ENCODE measurements around the gene CHKA.

Gene CHKA

DNA sequence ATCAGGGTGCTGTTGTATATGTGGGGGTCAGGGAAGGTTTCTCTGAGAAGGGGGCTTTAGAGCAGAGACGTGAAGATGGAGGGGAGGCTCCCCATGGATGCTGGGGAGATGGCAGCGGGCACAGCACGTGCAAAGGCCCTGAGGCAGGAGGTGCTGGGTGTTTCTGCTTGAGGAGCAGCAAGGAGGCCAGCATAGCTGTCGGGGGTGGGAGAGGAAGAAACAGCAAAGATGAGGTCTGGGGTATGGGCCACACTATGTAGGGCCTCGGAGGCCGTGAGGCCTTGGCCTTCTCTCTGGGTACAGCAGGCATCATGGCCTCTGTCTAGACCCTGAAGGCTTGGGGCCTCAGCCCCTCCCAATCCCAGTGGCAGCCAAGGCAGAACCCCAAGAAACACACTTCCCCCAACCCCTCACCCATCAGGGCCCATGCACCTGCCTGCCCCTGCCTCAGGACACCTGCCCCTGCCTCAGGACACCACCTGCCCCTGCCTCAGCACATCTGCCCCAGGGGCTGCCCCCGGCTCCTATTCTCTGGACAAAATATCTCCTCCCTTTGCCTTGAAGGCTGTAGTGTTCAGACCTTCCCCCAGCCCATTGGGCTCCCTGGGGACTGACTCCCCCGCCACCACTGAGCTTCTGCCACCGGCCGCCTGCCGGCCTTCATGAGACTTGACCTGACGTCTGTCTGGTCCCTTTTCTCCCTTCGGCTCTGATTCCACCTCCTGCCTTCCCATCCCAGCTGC, 104.9 kb downstream of the CHKA start:
- Histone ChIP-seq H3K9ac (ENCODE audit: low read depth in 1 of 2, low read length in 2 of 2) (peak overlapping the region in 1 of 2 donors; percentile 10), H3K9me3 (ENCODE audit: control insufficient read depth in 2 of 2, low read length in 2 of 2) (no peaks in the 10 kb centered on the region), H3K4me3 (ENCODE audit: low read length in 2 of 2) (no peak overlapping the region), H3K27ac (ENCODE audit: low read depth in 2 of 2, low read length in 2 of 2) (no peak overlapping the region), H3K27me3 (ENCODE audit: control insufficient read depth in 2 of 2, insufficient read depth in 2 of 2, low read length in 2 of 2) (no peaks in the 10 kb centered on the region), H3K36me3 (ENCODE audit: control insufficient read depth in 2 of 2, insufficient read depth in 2 of 2, low read length in 2 of 2) (no peaks in the 10 kb centered on the region), H3K4me1 (ENCODE audit: control insufficient read depth in 2 of 2, insufficient read depth in 2 of 2, low read length in 2 of 2) (peaks cover 13 to 33% of the 10 kb centered on the region in 2 donors)

DNA sequence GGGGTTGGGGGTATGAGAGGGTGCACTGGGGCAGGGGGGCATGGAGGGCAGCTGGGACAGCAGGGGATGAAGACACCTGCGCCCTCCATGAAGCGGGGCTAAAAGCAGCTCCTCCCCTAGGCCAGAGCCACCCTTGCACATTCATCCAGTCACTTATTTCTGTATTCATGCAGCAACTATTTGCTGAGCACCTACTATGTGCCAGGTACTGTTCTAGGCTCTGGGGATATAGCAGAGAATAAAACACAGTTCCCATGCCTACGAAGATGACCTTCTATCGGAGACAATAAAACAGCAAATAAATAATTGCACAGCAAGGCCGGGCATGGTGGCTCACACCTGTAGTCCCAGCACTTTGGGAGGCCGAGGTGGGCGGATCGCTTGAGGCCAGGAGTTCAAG, 105.7 kb downstream of the CHKA start:
- Histone ChIP-seq H3K4me1 (ENCODE audit: control insufficient read depth in 2 of 2, insufficient read depth in 2 of 2, low read length in 2 of 2) (peaks cover 19 to 34% of the 10 kb centered on the region in 2 donors), H3K27me3 (ENCODE audit: control insufficient read depth in 2 of 2, insufficient read depth in 2 of 2, low read length in 2 of 2) (no peaks in the 10 kb centered on the region), H3K9ac (ENCODE audit: low read depth in 1 of 2, low read length in 2 of 2) (no peak overlapping the region), H3K9me3 (ENCODE audit: control insufficient read depth in 2 of 2, low read length in 2 of 2) (no peaks in the 10 kb centered on the region), H3K4me3 (ENCODE audit: low read length in 2 of 2) (no peak overlapping the region), H3K27ac (ENCODE audit: low read depth in 2 of 2, low read length in 2 of 2) (peak overlapping the region in 1 of 2 donors; percentile 61), H3K36me3 (ENCODE audit: control insufficient read depth in 2 of 2, insufficient read depth in 2 of 2, low read length in 2 of 2) (no peaks in the 10 kb centered on the region)

DNA sequence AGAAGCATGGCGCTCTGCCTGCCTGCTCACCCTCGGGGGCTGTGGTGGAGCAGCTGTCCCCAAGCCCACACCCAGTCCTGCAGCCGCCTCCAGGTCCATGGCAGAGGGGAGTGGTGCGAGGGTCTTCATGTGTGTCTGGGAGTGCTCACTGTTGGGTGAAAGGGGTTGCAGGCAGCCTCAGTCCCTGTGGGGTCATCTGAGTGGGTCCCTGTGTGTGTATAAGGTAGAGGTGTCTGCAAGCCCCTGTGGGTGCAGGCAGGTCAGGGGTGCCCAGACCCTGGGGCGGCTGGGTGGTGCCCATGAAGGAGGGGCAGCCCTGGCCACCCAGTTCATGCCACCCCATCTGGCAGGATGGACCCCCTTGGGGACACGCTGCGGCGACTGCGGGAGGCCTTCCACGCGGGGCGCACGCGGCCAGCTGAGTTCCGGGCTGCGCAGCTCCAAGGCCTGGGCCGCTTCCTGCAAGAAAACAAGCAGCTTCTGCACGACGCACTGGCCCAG, 106.2 kb downstream of the CHKA start:
- Histone ChIP-seq H3K9me3 (ENCODE audit: control insufficient read depth in 2 of 2, low read length in 2 of 2) (no peaks in the 10 kb centered on the region), H3K36me3 (ENCODE audit: control insufficient read depth in 2 of 2, insufficient read depth in 2 of 2, low read length in 2 of 2) (no peaks in the 10 kb centered on the region), H3K27ac (ENCODE audit: low read depth in 2 of 2, low read length in 2 of 2) (peak overlapping the region; percentile 61 to 69), H3K27me3 (ENCODE audit: control insufficient read depth in 2 of 2, insufficient read depth in 2 of 2, low read length in 2 of 2) (no peaks in the 10 kb centered on the region), H3K9ac (ENCODE audit: low read depth in 1 of 2, low read length in 2 of 2) (no peak overlapping the region), H3K4me1 (ENCODE audit: control insufficient read depth in 2 of 2, insufficient read depth in 2 of 2, low read length in 2 of 2) (peaks cover 24 to 39% of the 10 kb centered on the region in 2 donors), H3K4me3 (ENCODE audit: low read length in 2 of 2) (peak overlapping the region in 1 of 2 donors; percentile 12)

DNA sequence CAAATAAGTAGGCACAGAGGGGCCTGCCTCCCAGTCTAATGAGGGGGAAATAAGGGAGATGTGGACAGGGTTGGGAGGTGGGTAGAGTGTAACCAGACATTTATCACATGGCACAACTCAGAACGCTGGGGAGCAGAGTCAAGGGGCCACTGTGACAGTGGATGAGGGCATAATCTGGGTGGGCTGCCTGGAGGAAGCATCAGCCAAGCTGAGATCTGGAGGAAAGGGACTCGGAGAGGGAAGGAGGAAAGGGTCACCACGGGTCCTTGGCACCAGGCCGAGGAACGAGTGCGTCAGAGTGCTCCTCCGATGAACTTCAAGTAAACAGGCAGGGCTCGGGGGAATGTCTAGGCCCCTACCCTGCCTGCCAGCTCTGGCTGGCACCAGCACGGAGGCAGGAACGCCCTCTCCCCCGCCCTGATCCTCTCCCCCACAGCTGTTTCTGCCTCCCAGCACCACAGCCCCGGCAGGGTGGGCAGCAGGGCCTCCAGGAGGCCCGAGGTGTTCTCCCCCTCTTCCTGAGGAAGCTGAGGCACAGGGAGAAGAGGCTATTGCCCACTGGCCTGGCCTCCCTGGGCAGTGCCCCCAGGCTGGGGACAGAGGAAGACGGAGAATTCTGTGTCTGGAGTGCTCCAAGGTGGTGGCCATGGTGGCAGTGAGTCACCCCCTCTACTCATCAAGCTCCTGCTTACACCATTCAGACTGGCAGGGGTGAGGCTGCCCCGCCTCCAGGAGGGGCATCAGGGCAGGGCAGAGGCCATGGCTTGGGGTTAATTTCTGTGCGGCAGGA, 106.8 kb downstream of the CHKA start:
- H3K27ac ChIP-seq (ENCODE audit: low read depth in 2 of 2, low read length in 2 of 2) = peak overlapping the region; percentile 61 to 69
- H3K36me3 ChIP-seq (ENCODE audit: control insufficient read depth in 2 of 2, insufficient read depth in 2 of 2, low read length in 2 of 2) = no peaks in the 10 kb centered on the region
- H3K4me3 ChIP-seq (ENCODE audit: low read length in 2 of 2) = peak overlapping the region in 1 of 2 donors; percentile 12
- no peaks in the 10 kb centered on the region for H3K9me3 ChIP-seq (ENCODE audit: control insufficient read depth in 2 of 2, low read length in 2 of 2)
- H3K27me3 ChIP-seq (ENCODE audit: control insufficient read depth in 2 of 2, insufficient read depth in 2 of 2, low read length in 2 of 2) = no peaks in the 10 kb centered on the region
- peak overlapping the region; percentile 17 to 51 for H3K9ac ChIP-seq (ENCODE audit: low read depth in 1 of 2, low read length in 2 of 2)
- peaks cover 30 to 46% of the 10 kb centered on the region in 2 donors for H3K4me1 ChIP-seq (ENCODE audit: control insufficient read depth in 2 of 2, insufficient read depth in 2 of 2, low read length in 2 of 2)

DNA sequence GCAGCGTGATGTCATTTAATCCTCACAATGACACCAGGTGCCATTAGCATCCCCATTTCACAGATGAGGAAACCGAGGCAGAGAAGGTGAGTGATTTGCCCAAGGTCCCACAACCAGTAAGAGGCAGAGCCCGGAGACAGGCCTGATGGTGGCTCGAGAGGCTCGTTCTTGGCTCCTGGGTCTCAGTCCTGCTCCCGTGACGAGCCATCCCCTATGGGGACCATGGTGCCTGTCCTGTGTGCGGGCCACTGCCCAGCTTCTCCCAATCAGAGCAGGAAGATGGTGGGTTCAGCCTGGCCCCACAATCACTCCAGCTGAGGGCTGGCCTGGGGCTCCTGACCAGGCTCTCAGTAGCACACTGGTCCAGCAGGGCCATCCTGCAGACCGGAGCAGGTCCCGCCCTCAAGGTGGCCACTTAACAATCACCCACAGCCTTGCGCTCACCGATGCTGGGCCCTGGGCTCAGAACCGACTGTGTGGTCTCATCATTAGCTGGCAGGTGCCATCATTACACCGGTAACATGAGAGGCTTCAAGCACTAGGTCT, 107.5 kb downstream of the CHKA start:
- H3K9me3 ChIP-seq (ENCODE audit: control insufficient read depth in 2 of 2, low read length in 2 of 2) = no peaks in the 10 kb centered on the region
- H3K27me3 ChIP-seq (ENCODE audit: control insufficient read depth in 2 of 2, insufficient read depth in 2 of 2, low read length in 2 of 2) = no peaks in the 10 kb centered on the region
- H3K4me3 ChIP-seq (ENCODE audit: low read length in 2 of 2) = no peak overlapping the region
- no peaks in the 10 kb centered on the region for H3K36me3 ChIP-seq (ENCODE audit: control insufficient read depth in 2 of 2, insufficient read depth in 2 of 2, low read length in 2 of 2)
- H3K9ac ChIP-seq (ENCODE audit: low read depth in 1 of 2, low read length in 2 of 2) = peak overlapping the region in 1 of 2 donors; percentile 51
- peak overlapping the region; percentile 61 to 69 for H3K27ac ChIP-seq (ENCODE audit: low read depth in 2 of 2, low read length in 2 of 2)
- H3K4me1 ChIP-seq (ENCODE audit: control insufficient read depth in 2 of 2, insufficient read depth in 2 of 2, low read length in 2 of 2) = peaks cover 37 to 52% of the 10 kb centered on the region in 2 donors

DNA sequence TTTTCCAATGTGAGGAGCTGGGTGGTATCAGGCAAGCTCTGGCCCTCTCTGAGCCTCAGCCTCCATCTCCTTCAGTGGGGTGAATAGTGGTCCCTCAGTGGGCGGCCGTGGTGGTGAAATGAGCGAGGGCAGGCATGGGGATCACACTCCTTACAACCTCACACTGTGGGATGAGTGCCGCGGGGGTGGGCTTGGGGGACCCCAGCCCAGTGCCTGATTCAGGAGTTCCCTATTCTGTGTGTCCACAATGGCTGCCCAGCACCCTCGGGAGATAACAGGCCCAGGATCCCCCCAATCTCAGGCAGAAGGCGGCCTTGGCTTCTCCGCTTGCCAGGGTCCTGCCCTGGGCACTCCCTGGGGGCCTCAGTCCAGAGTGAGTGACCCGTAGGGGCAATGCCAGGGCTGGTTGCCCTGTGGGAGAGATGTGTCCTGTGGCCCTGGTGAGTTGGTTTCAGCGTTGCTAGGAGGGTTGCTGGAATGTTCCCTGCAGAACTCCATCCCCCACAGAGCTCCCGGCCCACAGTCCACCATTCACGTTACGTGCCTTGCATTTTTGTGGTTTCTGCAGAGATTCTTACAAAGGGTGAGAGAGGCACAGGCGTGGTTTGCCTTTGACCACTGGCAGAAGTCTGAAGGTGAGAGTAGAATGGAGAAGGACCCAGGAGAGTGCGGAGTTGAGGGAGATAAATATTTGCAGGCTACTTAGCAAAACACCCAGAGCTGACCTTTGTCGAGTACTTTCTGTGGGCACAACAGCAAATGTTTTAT, 108.2 kb downstream of the CHKA start:
- Histone ChIP-seq H3K4me1 (ENCODE audit: control insufficient read depth in 2 of 2, insufficient read depth in 2 of 2, low read length in 2 of 2) (peaks cover 43 to 59% of the 10 kb centered on the region in 2 donors), H3K9me3 (ENCODE audit: control insufficient read depth in 2 of 2, low read length in 2 of 2) (no peaks in the 10 kb centered on the region), H3K9ac (ENCODE audit: low read depth in 1 of 2, low read length in 2 of 2) (no peak overlapping the region), H3K4me3 (ENCODE audit: low read length in 2 of 2) (no peak overlapping the region), H3K27me3 (ENCODE audit: control insufficient read depth in 2 of 2, insufficient read depth in 2 of 2, low read length in 2 of 2) (no peaks in the 10 kb centered on the region), H3K36me3 (ENCODE audit: control insufficient read depth in 2 of 2, insufficient read depth in 2 of 2, low read length in 2 of 2) (no peaks in the 10 kb centered on the region), H3K27ac (ENCODE audit: low read depth in 2 of 2, low read length in 2 of 2) (peak overlapping the region in 1 of 2 donors; percentile 50)

DNA sequence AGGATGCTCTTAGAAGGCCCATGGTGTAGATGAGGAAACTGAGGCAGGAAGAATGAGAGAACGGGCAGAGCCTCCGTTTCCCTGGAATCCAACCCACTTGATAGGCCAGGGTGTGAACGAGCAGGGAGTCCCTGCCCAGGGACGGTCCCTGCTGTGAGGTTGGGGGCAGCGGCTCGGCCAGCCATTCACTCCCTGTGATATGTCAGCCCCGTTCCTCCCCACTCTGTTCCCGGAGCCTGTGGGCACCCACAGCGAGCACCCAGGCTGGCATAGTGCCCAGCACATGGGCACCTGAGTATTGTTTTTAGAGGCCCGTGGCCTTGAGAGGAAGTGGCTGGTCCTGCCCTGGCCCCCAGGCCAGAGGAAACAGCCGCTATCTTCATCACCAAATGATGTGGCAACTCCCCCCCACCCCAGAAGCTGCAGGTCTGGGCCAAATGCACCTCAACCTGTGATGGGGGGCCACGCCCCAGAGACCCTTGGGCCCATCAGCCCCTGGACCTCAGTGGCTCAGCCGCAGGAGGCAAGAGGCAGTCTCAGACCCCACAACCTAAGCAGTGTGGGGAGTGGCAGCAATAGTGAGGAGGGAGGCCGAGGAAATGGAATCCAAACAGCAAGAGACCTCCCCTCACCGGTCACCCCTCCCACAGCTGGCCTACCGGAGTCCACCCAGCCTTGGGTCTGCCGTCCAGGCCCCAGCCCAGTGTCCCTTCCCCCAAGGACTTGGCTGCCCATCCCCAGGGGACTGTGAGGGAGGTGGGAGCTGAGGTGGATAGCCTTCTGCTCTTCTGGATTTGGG, 108.9 kb downstream of the CHKA start:
- Histone ChIP-seq H3K4me1 (ENCODE audit: control insufficient read depth in 2 of 2, insufficient read depth in 2 of 2, low read length in 2 of 2) (peaks cover 45 to 60% of the 10 kb centered on the region in 2 donors), H3K9ac (ENCODE audit: low read depth in 1 of 2, low read length in 2 of 2) (no peak overlapping the region), H3K4me3 (ENCODE audit: low read length in 2 of 2) (no peak overlapping the region), H3K27me3 (ENCODE audit: control insufficient read depth in 2 of 2, insufficient read depth in 2 of 2, low read length in 2 of 2) (no peaks in the 10 kb centered on the region), H3K36me3 (ENCODE audit: control insufficient read depth in 2 of 2, insufficient read depth in 2 of 2, low read length in 2 of 2) (no peaks in the 10 kb centered on the region), H3K9me3 (ENCODE audit: control insufficient read depth in 2 of 2, low read length in 2 of 2) (no peaks in the 10 kb centered on the region), H3K27ac (ENCODE audit: low read depth in 2 of 2, low read length in 2 of 2) (peak overlapping the region in 1 of 2 donors; percentile 50)

DNA sequence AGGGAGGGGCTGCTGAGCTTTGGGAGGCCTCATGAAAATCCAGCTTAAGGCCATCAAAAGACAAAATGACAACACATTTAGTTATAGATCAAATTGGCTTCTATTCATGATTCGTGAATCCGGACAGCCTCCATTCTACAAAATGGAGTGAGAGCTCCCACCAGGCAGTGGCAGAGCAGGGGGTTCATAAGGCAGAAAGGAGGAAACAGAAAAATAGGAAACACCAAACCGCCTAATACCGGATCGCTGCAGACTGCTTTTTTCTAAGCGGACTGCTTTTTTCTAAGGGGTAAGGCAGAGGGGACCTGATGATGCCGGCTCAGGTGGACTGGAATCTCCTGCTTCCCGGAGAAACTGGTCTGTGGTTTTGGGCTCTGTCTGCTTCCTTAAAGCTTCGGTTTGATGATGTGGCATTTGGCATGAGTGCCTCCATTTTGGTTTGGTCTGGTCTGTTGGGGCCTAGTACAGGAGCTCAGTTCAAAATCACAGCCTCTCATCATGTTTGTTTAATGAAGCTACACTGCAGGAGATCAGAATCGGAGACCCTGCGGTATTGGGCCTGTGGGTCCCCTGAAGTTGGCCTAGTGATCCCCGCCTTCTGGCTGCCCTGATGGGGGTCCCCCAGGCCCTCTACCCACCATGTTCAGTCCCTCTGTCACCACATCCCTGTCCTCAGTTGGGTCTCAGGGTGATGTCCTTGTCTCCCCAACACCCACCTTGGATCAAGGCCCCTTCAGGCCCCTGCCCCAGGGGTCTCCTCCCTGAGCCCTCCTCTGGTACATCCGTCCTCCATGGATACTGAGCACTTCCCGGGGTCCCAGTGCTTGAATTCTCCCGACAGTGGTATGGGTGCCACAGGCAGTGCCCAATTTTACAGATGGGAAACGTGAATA, 109.9 kb downstream of the CHKA start:
- H3K4me1 ChIP-seq (ENCODE audit: control insufficient read depth in 2 of 2, insufficient read depth in 2 of 2, low read length in 2 of 2) = peaks cover 45 to 53% of the 10 kb centered on the region in 2 donors
- no peaks in the 10 kb centered on the region for H3K9me3 ChIP-seq (ENCODE audit: control insufficient read depth in 2 of 2, low read length in 2 of 2)
- peak overlapping the region; percentile 51 to 66 for H3K4me3 ChIP-seq (ENCODE audit: low read length in 2 of 2)
- peak overlapping the region; percentile 32 to 44 for H3K9ac ChIP-seq (ENCODE audit: low read depth in 1 of 2, low read length in 2 of 2)
- H3K27me3 ChIP-seq (ENCODE audit: control insufficient read depth in 2 of 2, insufficient read depth in 2 of 2, low read length in 2 of 2) = no peaks in the 10 kb centered on the region
- H3K36me3 ChIP-seq (ENCODE audit: control insufficient read depth in 2 of 2, insufficient read depth in 2 of 2, low read length in 2 of 2) = no peaks in the 10 kb centered on the region
- peak overlapping the region; percentile 94 to 97 for H3K27ac ChIP-seq (ENCODE audit: low read depth in 2 of 2, low read length in 2 of 2)
